Measurements from ENCODE around the gene DOK4. TPM values are rescaled to one million over a fixed set of nuclear protein-coding genes. Genes with fewer than 3 reads are reported as not detected.

DOK4 gene
- total and polyA plus RNA-seq, 8 donors = 11.2 to 55.9 (median 31.1) TPM

DNA sequence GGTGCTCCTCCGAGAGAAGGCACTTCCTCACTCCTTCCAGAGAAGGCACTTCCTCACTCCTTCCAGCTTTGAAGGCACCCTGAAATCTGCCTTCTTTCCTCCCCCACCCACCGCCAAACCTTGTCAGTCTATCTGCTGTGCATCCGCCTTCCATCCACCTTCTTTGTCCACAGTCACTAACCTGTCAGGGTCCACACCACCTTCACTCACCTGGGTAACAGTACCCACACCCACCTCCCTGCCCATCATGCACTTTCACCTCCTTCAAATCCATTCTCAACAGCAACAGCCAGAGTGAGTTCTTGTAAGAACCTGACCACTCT, 44.9 kb upstream of the DOK4 start:
- peaks cover 41 to 68% (median 57%) of the 10 kb centered on the region in 4 donors for H3K4me1 ChIP-seq
- TF ChIP-seq, protein P1, sequence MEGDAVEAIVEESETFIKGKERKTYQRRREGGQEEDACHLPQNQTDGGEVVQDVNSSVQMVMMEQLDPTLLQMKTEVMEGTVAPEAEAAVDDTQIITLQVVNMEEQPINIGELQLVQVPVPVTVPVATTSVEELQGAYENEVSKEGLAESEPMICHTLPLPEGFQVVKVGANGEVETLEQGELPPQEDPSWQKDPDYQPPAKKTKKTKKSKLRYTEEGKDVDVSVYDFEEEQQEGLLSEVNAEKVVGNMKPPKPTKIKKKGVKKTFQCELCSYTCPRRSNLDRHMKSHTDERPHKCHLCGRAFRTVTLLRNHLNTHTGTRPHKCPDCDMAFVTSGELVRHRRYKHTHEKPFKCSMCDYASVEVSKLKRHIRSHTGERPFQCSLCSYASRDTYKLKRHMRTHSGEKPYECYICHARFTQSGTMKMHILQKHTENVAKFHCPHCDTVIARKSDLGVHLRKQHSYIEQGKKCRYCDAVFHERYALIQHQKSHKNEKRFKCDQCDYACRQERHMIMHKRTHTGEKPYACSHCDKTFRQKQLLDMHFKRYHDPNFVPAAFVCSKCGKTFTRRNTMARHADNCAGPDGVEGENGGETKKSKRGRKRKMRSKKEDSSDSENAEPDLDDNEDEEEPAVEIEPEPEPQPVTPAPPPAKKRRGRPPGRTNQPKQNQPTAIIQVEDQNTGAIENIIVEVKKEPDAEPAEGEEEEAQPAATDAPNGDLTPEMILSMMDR (IDR thresholded peaks at IDR 0.05) = no peak
- no peak for TF ChIP-seq POLR2A (IDR thresholded peaks at IDR 0.05)
- no peak for TF ChIP-seq EP300 (IDR thresholded peaks at IDR 0.05)
- TF ChIP-seq POLR2AphosphoS5 (IDR thresholded peaks at IDR 0.05) = no peak
- no peaks in the 10 kb centered on the region for H3K9me3 ChIP-seq
- intact Hi-C loops (cut with DNase I; ENCODE audit: low total_unique reads) = no loop called here
- peaks cover 0 to 13% (median 0%) of the 10 kb centered on the region in 3 donors for H3K27me3 ChIP-seq
- peaks cover 0 to 10% (median 2%) of the 10 kb centered on the region in 4 donors for H3K36me3 ChIP-seq
- no peak for DNase-seq
- no peak overlapping the region for H3K4me3 ChIP-seq
- peak overlapping the region in 1 of 5 donors; percentile 73 for H3K27ac ChIP-seq
- WGBS, 5 donors = 79 to 88% (median 85%) methylated on average over 3 of the region's 3 CpGs

DNA sequence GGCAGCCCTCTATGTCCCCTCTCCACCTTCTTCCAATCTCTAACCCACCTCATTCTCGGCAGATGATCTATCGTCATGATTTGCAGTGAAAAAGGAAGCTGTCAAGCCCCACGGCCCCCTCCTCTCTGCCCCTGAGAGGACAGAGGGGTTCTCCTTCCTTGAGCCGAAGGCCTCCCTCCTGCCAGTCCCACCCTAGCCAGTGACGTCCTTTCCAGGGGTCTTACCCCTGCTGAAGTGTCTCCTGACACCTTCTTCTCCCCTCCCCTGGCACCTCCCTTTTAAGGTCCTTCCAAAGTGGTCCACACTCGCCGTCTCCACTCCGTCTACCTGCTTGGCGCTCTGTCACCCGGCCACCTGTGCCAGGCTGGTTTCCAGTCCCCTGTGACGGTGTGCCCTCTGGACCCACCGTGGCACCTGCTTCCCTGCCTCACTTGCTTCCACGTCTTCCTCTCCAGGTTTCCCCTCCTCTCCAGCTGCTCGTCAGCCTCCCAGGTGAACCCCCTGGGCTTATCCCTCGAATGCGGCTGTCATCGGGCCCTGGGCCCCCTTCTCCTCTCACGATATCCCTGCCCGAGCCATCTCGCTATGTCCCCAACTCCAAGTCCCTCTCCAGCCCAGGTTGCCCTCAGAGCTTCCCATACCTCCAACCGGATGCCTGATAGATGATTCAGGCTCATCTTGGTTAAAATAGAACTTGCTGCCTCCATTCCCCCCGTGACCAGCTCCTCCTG, 44.4 kb upstream of the DOK4 start:
- peaks cover 0 to 10% (median 2%) of the 10 kb centered on the region in 4 donors for H3K36me3 ChIP-seq
- intact Hi-C loops (cut with DNase I; ENCODE audit: low total_unique reads) = no loop called here
- DNase-seq = no peak

DNA sequence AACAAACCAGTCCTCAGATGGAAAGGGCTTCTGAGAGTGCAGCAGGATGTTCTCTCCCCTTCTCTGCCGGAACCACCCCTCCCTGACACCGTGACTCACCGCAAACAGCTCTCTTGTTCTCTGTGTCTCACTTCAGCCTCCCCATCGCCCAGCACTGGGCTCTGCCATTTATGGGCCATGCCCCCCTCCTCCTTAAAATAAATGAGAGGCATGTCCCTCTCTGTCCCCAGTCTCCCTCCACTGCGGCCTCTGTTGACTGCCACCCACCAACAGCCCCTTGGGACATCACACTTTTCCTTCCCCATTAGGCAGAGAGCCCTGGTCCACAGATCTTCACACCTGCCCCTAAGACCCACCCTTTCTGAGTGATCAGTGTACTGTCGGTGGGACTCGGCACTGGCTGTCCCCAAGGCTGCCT, 43.8 kb upstream of the DOK4 start:
- intact Hi-C loops (cut with DNase I; ENCODE audit: low total_unique reads) = no loop called here
- 36 to 58% (median 41%) methylated on average over 7 of the region's 7 CpGs for WGBS, 5 donors
- peak overlapping the region in 4 of 5 donors; percentile 63 to 73 (median 68) for H3K27ac ChIP-seq
- H3K36me3 ChIP-seq = peaks cover 0 to 10% (median 2%) of the 10 kb centered on the region in 4 donors
- DNase-seq = peak in 1 of 2 donors; percentile 81
- no peaks in the 10 kb centered on the region for H3K9me3 ChIP-seq
- H3K27me3 ChIP-seq = peaks cover 0 to 4% (median 0%) of the 10 kb centered on the region in 3 donors
- peaks cover 36 to 60% (median 49%) of the 10 kb centered on the region in 4 donors for H3K4me1 ChIP-seq
- TF ChIP-seq POLR2AphosphoS5 (IDR thresholded peaks at IDR 0.05) (peak in 1 of 3 donors; percentile 54), POLR2A (IDR thresholded peaks at IDR 0.05) (no peak)
- H3K4me3 ChIP-seq = no peak overlapping the region

More for the DNA sequence above, 44.4 kb upstream of the DOK4 start:
- peaks cover 0 to 8% (median 0%) of the 10 kb centered on the region in 3 donors for H3K27me3 ChIP-seq
- 81 to 88% (median 84%) methylated on average over 22 of the region's 22 CpGs for WGBS, 5 donors
- TF ChIP-seq, protein P1 (IDR thresholded peaks at IDR 0.05) = no peak
- TF ChIP-seq POLR2AphosphoS5 (IDR thresholded peaks at IDR 0.05) (no peak), POLR2A (IDR thresholded peaks at IDR 0.05) (no peak), EP300 (IDR thresholded peaks at IDR 0.05) (no peak)
- no peak overlapping the region for H3K4me3 ChIP-seq
- no peaks in the 10 kb centered on the region for H3K9me3 ChIP-seq
- H3K27ac ChIP-seq = peak overlapping the region in 4 of 5 donors; percentile 63 to 73 (median 68)
- peaks cover 41 to 65% (median 55%) of the 10 kb centered on the region in 4 donors for H3K4me1 ChIP-seq

DNA sequence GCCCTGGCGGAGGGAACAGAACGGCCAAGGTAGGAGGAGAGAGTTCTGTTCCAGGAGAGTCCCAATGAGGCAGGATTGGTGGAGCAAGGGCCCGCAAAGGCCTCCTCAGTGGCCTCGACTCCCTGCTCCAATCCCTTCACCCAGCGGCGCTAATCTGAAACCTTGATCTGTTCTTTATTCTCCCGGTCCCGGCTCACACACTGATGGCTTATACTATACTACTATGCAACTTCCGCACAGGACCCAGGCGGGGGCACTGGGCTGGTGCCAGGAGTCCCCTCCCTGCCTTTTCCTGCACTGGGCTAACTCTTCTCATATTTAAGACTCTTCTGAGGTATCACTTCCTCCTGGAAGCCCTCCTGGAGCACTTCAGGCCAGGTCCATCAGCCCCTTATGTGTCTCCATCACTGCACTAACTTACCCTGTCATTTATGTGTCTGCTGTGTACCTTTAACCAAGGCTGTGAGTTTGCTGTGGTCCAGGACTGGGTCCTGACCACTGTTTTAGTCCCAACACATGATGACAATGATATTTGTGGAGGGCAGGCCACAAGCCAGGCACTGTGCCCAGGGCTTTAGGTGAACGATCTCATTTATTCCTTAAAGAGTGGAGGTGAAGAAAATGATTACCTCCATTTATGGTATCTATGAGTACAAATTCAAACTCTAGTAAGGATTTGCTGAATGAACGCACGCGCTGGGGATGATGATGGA, 43.3 kb upstream of the DOK4 start:
- WGBS, 5 donors = 50 to 70% (median 56%) methylated on average over 14 of the region's 14 CpGs
- no peak for DNase-seq
- H3K27me3 ChIP-seq = peaks cover 0 to 4% (median 0%) of the 10 kb centered on the region in 3 donors
- peaks cover 0 to 10% (median 2%) of the 10 kb centered on the region in 4 donors for H3K36me3 ChIP-seq
- H3K4me1 ChIP-seq = peaks cover 33 to 54% (median 44%) of the 10 kb centered on the region in 4 donors
- peak overlapping the region in 4 of 5 donors; percentile 2 to 73 (median 66) for H3K27ac ChIP-seq
- intact Hi-C loops (cut with DNase I; ENCODE audit: low total_unique reads) = no loop called here
- TF ChIP-seq POLR2AphosphoS5 (IDR thresholded peaks at IDR 0.05) = no peak
- TF ChIP-seq, protein P1 (IDR thresholded peaks at IDR 0.05) = no peak
- no peak for TF ChIP-seq EP300 (IDR thresholded peaks at IDR 0.05)
- TF ChIP-seq POLR2A (IDR thresholded peaks at IDR 0.05) = no peak
- no peaks in the 10 kb centered on the region for H3K9me3 ChIP-seq
- H3K4me3 ChIP-seq = peak overlapping the region in 1 of 4 donors; percentile 37
